WI38 (cell line): ENCODE data around the gene HTR2B.
"Not testable (repeated sequence)": the region's sequence is repeated elsewhere in the genome, so short reads cannot be mapped to it uniquely, and the experiment has no call there.

ENCODE experiments used
- H3K4me3 ChIP-seq: 2 replicates; pipeline ENCODE4 v1.5.1; 2011; ENCODE audit warnings: low read depth, mild to moderate bottlenecking, control low read depth, low read length
- TF ChIP-seq, protein P1 (sequence below): IDR thresholded peaks from 2 replicates; pipeline ENCODE4 v1.5.1; 2012; ENCODE audit warnings: low read depth, mild to moderate bottlenecking, control low read depth, low read length

The HTR2B gene

DNA sequence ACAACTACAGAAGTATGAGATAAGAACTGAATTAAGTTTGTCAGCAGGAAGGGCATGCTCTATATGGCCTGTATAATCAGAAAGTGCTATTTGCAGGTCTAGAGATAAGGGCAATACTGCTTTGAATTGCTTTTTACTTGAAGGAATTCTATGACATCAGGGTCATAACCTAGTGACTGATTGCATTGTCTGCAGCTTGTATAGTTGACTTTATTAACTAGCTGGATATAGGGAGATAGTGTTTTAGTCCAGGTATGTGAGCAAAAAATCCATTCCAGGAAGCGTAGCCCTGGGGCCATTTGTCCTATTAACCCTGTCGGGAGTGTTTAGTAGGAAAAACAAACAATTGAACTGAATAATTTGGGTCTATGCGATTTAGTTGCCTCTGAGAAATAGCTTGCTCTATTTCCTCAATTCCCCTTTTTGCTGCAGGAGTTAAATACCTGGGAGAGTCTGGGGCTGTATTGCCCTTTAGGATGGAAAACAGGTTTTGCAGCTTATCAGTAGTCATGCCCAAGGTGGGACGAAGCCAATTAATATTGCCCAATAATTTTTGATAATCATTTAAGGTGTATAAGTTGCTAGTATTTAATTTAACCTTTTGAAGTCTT, 30.0 kb downstream of the HTR2B start:
- H3K4me3 ChIP-seq = no peak overlapping the region
- TF ChIP-seq, protein P1, sequence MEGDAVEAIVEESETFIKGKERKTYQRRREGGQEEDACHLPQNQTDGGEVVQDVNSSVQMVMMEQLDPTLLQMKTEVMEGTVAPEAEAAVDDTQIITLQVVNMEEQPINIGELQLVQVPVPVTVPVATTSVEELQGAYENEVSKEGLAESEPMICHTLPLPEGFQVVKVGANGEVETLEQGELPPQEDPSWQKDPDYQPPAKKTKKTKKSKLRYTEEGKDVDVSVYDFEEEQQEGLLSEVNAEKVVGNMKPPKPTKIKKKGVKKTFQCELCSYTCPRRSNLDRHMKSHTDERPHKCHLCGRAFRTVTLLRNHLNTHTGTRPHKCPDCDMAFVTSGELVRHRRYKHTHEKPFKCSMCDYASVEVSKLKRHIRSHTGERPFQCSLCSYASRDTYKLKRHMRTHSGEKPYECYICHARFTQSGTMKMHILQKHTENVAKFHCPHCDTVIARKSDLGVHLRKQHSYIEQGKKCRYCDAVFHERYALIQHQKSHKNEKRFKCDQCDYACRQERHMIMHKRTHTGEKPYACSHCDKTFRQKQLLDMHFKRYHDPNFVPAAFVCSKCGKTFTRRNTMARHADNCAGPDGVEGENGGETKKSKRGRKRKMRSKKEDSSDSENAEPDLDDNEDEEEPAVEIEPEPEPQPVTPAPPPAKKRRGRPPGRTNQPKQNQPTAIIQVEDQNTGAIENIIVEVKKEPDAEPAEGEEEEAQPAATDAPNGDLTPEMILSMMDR = no peak

DNA sequence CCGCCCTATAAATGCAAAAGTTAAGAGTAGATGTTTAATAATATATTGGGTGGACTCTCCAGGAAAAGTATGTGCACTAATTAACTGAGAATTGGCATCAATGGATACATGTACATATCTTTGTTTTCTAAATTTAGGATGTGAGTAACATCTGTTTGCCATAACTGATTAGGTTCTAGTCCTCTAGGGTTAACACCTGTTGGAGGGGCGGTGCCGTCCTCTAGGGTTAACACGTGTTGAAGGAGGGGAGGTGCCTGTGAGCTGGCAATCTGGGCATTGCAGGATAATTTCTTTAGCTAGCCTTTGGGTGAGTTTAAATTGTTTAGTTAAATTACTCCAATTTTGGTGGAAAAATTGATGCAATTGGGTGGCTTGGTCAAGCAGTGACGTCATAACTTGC, 30.9 kb downstream of the HTR2B start:
- TF ChIP-seq, protein P1 = no peak
- H3K4me3 ChIP-seq = no peak overlapping the region

DNA sequence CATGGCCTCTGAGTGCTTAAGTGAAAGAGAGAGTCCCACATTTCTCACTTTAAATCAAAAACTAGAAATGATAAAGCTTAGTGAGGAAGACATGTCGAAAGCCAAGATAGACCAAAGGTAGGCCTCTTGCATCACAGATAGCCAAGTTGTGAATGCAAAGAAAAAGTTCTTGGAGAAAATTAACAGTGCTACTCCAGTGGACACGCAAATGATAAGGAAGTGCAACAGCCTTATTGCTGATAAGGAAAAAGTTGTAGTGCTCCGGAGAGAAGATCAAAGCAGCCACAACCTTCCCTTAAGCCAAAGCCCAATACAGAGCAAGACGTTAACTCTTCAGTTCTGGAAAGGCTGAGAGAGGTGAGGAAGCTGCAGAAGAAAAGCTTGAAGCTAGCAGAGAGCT, 36.1 kb downstream of the HTR2B start:
- TF ChIP-seq, protein P1 = no peak
- no peak overlapping the region for H3K4me3 ChIP-seq

DNA sequence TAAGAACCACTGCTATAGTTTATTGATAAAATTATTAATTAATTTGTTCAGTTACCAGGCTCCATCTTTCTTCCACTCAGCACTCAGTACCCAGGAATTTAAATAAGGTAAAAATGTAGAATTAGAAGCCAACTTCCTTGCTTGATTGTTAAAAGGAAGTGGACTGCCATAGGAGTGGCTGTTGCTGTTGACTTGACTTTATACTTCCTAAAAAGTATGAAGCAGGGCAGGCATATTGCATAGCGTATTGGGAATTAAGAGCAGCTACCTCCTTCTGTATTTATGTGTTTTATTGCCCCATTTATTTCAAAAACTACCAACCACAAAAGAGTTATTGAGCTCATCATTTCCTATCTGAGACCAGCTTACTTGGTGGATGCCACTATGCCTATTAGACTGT, 40.3 kb downstream of the HTR2B start:
- TF ChIP-seq, protein P1 = no peak
- H3K4me3 ChIP-seq = no peak overlapping the region

DNA sequence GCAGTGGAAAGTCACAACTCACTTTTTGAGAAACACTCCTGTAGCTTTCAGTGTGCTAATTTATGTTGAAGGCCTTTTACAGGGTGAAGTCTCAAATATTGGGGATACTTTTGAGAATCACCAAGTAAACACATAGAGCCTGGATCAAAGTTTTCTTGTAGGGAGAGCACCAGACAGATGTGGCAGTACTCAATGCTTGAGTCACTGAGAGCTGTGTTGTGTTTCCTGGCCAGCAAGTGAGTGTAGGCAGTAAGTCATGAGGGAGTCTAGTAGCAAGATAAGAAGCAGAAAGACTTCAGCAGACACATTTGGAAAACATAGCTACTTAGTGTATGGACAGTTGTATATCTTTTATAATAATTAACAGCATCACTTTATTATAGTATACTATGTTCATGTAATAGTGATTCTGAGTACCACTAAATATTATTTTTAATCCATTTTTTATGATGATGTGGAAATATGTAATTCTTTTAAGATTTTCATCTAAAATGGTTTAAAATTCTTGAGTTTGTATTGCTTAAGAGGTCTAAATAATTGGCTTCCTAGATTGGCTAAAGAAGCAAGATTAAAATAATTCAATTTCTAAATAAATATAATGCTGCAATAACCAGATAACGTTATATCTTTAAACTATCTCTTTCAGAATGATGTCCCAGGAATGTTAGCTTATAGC, 55.3 kb downstream of the HTR2B start:
- TF ChIP-seq, protein P1 = no peak
- no peak overlapping the region for H3K4me3 ChIP-seq

DNA sequence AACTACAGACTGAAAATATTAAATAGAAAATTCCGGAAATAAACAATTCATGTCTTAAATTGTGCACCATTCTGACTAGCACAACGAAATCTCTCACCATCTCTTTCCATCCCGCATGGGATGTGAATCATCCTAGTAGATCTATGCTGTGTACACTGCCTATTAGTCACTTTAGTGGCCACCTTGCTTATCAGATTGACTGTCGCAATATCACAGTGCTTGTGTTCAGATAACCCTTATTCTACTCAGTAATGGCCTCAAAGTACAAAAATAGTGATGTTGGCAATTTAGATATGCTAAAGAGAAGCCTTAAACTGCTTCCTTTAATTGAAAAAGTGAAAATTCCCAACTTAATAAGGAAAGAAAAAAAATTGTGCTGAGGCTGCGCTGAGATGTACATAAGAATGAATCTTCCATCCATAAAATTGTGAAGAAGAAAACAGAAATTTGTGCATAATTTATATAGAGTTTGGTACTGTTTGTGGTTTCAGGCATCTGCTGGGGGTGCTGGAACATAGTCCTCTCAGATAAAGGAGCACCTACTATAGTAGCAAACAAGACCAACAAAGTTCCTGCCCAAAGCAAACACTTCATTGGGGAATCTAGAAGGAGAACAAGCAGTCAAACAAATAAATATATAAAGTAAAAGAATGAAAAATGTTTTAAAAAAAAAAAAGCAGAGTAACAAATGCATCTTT, 56.2 kb downstream of the HTR2B start:
- TF ChIP-seq, protein P1 = no peak
- no peak overlapping the region for H3K4me3 ChIP-seq

DNA sequence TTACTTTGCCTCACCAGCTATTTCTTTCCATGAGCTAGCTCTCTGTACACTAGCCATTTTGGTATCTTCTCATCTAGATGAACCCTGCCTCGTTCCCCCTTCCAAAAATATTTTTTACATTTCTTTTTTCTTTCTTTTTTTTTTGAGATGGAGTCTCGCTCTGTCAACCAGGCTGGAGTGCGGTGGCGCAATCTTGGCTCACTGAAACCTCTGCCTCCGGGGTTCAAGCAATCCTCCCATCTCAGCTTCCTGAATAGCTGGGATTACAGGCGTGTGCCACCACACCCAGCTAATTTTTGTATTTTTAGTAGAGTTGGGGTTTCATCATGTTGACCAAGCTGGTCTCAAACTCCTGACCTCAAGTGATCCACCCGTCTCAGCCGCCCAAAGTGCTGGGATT, 57.3 kb downstream of the HTR2B start:
- H3K4me3 ChIP-seq = not testable (repeated sequence)
